HuH-7.5 (cell line): Measurements from ENCODE around the gene PPHLN1.
"Not testable (repeated sequence)": the region's sequence is repeated elsewhere in the genome, so short reads cannot be mapped to it uniquely, and the experiment has no call there.

Source experiments
- DNase-seq: peaks from one replicate; pipeline ENCODE4 v3.0.0; 2011; ENCODE audit warnings: low spot score

Gene PPHLN1

DNA sequence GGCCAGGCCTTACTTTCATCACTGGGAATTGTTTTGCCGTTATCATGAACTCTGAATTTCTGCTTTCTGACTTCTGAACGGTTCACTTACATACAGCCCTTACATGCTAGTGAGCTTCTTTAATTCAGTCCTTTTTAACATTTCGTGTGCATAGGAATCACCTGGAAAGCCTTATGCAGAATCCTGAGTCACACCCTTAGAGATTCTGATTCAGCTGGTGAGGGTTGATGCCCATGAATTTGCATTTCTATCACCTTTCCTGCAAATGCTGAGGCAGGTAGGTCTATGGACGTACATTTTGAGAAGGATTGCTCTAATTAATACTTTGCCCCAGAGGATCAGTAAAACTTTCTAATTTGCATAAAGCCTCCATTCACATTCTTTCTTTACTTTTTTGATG is 44.0 kb downstream of the PPHLN1 start:
- no peak for DNase-seq

DNA sequence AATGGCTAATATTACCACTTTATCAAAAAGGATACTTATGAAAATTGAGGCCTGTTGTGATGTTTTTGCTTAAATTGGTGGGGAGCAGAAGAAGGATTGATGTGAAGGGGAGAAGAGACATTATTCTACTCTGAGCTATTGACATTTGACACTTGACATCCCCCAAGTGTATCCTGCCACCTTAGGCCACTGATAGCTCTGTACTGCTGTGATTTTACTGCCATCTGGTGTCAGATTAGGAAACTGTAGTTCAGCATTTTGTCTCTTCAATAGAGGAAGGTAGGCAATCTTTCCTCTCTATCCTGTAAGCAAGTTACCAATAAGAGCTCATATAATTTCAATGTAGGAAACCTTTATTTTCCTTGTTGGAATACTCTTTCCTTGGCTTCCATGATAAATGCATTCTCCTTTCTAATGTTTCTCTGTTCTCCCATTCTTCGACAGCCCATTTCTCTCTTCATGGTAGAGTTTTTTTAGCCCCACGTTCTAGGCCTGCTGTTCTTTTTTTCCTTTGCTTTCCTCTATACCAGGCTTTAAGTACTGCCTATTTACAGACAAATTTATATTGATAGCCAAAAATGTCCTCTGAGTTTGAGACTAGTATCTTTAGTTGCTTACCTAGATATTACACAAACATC is 46.3 kb downstream of the PPHLN1 start:
- peak; percentile 31 for DNase-seq

DNA sequence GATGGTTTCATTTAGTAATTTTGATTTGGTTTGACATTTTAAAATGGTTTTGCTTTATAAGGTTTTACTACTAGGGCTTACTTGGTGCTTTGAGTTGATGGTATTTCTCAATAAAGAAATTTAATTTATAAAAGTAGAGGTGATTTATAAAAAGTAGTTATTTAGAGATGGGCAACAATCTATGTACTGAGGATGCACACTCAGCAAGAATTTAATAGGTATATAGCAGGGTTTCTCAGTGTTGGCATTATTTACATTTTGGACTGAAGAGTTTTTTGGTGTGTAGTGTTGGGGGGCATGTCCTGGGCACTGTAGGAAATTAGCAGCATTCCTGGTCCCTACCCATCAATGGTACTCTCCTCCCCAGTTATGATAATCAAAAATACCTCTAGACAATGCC is 47.7 kb downstream of the PPHLN1 start:
- no peak for DNase-seq

DNA sequence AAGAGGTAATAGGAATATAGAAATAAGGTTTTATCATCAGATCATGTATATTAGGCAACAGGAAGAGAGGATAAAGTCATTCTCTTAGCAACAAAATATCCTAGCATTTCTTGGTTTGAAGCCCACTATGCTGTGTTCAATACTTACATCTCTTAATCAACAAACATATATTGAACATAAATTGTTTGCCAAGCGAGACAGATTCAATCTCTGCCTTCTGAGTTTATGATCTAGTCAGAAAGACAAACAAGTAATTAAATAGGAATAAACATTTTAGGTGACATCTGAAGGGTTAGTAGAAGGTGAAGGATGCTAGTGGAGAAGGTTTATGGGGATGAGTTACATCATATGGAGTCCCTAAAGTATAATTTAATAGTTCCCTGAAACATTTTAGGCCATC is 54.8 kb downstream of the PPHLN1 start:
- no peak for DNase-seq

DNA sequence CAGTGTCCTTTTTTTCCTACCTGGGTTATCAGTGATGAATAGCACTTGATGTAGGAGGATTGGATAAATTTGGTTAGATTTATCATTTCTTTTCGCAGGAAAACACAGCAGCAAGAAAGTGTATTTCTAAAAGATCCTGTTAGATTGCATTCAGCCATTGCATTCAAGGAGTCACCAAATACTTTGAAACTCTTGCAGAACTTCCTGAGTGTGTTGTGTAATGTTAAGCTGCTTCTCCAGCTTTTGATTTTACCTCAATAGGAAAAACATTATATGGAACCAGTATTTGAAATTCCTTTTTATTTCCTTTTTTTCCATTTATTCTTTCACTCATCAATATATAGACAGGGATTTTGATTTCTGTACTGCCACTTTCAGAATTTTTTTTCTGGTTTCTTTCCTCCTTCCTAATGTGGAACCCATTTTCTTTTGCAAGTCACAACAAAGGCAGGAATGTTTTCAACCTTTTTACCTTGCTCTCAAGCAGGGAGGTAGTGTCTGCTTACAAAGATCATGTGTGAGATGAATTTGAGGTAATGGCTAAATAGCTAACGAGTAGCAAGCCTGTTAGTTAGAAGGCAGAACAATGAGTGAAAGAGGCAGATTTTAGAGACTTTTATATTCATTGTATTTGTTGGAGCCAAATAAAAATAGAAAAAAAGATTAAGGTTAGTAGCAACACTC is 56.2 kb downstream of the PPHLN1 start:
- no peak for DNase-seq

DNA sequence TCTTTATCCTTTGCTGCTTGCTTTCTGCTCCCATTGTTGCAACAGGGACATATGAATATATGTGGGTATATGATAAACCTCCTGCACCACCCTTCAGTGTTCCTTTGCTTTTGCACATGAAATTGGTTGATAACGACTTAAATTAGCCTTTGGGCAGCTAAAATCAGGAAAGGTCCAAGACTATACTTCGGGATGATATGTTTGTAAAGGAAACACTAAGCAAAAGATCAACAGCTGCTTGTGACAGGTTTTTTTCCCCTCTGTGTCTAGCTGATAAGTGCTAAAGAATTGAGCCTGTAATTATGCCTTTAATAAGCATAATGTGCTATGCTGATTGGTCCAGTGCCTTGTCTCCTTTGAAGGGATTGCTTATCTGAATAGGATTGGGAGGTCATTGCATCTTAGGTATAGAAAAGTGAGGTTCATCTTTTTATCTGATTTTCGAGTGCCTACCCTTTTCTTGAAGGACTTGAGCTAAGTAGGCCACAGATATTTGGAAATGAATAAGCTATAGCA is 59.4 kb downstream of the PPHLN1 start:
- no peak for DNase-seq

DNA sequence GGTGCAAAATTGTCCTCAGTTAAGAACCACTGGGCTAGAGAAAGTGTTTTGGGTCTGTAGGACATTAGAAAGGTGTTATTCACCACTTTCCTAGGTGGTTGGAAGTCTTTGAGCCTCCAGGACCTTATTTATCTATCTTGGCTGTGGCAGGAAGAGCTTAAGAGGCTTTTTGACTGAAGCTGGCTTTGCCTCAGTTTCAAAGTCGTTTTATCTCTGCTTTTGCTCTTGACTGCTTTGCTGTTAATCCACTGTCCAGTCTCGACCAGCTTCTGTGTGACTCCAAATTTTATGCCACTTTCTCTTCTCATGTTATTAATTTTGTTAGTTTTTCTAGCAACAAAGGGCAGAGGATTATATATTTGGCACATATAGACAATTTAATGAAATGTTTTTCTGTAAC is 60.3 kb downstream of the PPHLN1 start:
- no peak for DNase-seq

DNA sequence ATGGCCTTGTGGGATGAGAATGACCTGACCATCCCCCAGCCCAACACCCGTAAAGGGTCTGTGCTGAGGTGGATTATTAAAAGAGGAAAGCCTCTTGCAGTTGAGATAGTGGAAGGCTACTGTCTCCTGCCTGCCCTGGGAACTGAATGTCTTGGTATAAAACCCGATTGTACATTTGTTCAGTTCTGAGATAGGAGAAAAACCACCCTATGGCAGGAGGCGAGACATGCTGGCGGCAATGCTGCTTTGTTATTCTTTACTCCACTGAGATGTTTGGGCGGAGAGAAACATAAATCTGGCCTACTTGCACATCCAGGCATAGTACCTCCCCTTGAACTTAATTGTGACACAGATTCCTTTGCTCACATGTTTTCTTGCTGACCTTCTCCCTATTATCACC is 62.1 kb downstream of the PPHLN1 start:
- DNase-seq: not testable (repeated sequence)

DNA sequence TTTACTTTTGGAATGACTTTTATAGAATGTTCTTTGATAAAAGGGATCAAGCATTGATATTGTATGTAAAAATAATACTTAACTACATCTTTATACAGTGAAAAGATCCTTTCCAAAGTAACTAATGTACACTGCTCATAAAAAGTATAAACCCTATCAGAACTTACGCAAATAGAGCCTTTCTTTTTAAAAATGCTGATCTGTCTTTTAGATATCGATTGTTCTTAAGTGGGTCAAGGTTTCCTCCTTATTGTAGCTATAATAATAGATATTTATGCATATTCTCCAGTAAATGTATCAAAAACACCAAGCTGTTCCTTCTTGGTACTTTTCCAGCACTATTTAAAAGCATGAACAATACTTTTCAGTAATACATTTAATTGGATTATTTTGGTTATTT is 68.5 kb downstream of the PPHLN1 start:
- DNase-seq: no peak

DNA sequence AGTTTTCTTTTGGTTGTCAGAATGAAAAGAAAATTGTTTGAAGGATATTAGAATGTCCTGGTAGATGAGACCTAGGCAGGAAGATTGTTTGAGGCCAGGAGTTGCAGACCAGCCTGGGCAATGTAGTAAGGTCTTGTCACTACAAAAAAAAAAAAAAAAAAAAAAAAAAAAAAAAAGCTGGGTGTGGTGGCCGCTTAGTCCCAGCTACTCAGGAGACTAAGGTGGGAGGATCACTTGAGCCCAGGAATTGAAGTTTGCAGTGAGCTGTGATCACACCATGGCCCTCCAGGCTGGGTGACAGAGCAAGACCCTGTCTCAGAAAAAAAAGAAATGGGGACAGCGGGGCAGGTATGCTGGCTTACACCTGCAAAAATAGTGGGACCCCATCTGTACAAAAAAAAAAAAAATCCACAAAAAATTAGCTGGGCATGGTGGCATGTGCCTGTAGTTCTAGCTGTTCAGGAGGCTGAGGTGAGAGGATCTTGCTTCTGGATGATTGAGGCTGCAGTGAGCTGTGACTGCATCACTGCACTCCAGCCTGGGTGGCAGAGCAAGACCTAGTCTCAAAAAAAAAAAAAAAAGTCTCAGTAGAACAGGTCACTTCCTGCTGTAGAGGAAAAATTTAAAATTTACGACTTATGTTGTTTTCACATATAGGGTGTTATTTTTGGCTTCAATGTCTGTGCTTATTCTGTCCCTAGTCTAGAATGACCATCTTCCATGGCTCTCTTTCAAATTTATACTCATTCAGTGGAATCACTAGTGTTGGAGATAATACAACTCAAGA is 70.7 kb downstream of the PPHLN1 start:
- no peak for DNase-seq

DNA sequence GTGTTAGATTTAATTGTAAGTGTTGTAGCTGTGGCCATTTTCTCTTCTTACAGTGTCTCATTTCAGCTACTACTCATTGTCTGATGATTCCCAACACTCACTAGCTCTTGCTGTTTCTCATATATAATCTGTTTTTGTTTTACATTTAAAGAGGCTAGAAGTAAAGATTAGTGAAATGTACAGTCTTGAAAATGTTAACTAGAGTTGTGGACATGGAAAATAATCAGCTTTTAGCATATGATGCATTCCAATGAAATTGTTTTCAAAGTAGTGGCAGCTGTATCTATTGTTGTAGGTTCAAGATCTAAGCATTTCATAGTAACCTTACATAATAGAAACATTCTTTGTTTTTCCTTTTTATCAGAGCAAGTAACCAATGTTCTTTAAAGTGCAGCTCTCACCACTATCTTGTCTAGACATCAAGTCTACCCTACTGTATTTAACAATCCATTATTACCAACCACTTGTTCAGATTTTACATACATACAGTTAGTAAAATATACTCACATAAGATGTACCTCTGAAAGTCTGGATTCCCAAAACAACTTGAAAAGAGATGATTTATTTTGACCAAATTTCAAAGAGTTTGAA is 76.9 kb downstream of the PPHLN1 start:
- DNase-seq: no peak

DNA sequence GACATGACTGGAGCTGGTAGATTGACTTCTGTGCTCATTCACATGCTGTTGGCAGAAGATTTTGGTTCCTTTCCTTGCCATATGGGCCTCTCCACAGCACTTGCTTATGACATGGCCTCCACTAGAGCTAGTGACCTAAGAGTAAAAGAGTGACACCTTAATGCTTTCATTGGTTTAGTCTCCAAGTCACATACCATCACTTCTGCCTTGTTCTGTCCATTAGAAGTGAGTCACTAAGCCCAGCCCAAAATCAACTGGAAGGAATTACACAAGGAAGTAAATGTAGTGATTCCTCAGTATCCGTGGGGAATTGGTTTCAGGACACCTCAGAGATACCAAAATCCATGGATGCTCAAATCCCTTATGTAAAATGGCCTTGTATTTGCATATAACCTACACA is 81.3 kb downstream of the PPHLN1 start:
- DNase-seq: no peak

DNA sequence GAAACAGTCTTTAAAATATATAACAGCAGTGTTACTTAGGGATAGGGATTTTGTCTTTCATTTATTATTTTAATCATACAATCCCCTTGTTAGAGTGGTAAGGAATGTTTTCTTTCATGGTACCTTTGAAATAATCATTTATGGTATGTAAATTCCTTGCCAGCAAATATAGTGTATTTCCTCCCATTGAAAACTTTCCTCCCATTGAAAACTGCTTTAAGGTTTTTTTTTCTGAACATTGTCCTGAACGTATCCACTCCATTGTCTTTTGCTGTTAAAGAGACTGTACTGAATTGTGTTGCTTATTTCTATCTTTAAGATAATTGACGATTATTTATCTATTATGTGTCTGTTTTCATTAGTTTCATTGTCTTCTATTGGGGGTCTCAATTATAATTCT is 83.5 kb downstream of the PPHLN1 start:
- DNase-seq: no peak

DNA sequence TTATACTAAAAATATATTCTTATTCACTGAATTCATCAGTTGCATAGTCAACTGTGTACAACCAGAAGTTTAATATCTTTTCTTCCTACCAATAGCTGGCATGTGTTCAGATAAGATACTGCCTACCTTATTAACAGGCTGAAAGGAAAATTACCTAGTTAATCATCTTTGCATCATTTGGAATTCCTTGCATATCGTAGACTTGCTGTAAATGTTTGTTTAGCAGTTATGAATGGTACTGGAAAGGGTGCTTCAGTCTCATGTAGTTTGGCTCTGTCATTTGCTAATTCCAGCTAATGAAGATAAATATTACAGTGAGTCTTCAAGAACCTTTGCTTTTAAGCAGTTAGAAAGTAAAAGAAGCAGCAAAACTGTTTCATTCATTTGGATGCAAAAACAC is 84.4 kb downstream of the PPHLN1 start:
- no peak for DNase-seq

DNA sequence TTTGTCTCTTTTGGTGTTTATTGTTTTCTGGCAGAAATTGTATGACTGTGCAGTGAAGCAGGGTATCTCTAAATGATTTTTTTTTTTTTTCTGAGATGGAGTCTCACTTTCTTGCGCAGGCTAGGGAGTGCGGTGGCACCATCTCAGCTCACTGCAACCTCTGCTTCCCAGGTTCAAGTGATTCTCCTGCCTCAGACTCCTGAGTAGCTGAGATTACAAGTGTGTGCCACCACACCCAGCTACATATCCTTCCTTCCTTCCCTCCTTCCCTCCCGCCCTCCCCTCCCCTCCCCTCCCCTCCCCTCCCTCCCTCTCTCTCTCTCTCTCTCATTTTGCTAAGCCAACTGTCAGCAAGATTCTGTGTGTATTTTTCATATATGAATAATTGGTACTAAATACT is 94.4 kb downstream of the PPHLN1 start:
- DNase-seq: no peak

DNA sequence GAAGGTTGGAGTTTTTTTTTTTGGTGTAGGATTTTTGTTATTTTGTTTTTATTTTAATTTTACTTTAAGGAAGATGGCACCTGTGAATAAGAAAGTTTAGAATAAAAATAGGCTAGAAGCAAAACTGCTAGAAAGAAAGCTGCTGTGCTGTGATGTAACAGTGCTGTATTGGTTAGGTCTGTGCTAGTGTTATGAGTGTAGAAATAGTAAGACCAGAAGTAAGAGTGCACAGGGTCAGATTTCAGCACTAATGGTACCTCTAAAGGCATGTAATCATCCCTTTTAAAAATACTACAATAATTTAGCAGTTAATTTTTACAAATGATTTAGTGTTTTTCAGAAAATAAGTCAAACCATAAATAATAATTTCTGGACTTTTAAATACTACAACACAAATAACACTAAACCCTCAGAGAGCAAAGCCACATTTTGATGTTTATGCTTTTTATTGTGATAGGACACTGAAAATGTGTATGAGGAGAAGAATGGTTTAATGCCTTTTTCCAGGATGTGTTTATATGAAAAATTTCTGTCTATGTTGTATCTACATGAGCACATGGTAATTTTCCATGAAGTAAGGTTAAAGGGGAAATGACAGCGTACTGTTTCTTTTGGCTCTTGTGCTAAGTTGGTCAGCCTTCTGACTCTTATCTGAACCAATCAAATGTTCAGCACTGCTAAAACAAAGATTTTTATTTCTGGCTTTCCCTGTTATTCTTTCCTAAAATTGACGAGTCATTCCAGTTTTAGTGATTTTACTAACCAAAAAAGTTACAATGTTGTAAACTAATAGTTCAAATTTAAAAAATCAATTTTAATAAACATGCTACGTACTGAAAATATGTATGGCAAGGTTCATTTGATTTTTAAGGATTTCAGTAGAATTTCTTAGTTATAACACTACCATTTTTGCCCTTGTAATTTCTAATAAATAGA is 96.1 kb downstream of the PPHLN1 start:
- no peak for DNase-seq

DNA sequence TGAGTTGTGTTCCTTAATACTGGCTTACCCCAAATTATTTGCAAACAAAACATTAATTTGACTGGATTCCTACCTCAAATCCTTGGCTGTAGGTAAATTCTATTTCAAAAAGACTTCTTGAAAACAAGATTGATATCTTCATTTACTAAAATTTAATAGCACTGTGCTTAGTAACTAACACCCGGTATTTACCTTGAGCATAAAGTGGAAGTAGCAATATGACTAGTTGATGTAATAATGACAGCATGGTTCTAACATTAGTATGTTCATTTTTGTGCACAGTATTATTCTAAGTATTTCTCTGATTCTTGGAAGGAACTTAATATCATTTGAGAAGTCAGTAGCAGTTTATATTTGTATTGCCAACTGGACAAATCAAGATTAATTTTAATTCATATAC is 96.8 kb downstream of the PPHLN1 start:
- DNase-seq: no peak

DNA sequence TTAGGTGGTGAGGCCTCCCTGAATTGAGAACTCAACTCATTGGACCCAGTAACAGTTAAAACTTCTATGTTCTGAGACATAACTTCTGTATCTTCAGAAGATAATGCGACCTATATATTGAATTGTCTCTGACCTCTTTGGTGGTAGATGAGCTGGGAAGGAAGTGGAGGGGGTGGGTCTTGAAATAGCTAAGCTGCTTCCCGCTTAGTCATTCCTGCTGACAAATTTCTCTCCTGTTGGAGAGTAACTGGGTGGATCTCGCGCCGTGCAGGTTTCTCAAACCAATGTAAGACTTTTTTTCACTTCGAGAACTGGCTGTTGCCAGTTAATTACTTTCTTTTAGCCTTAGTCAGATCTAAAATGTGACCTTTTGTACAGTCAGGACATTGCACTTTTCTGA is 100.8 kb downstream of the PPHLN1 start:
- DNase-seq: no peak

DNA sequence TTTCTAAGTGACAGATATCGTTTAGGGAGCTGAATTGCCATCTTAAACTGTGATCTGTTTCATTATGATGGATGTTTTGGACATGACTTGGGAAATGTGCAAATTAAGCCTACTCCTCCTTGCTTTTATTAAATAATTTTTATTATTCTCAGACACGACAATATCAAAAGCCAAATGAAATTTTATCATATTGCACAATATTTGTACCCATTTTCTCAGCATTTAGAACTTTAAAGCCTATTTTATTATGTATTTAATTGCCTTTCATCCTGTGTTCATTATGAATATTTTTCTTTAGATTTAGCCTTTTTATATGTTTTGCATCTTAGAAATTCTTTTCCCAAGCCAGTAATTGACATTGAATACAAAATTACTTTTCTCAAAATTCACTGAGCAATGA is 102.9 kb downstream of the PPHLN1 start:
- no peak for DNase-seq

DNA sequence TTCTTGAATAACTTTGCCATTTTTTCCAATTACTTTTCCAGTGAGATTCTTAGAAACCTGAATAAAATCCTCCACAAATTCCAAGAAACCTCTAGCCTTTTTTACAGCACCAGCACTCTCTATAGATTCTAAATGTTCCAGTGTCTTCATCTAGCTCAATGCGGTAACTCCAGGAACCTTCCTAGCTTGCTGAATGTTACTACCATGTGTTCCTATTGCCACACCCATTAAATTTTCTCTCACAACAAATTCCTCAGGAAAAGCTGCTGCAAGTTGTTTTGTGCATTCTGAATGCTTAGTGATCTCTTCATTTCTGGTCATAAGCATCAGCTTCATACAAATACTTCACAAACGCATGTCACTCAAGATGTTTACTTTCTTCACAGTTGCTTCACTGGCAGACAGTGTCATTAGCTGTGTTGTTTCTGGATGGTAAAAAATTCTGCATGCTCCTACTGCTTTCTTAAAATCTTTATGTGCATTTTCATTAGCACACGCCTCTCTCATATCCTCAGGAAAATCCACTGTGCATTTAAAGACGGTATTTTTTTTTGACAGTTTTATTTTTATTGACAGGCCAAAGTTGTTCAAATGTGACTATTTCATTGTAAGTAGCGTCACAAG is 106.7 kb downstream of the PPHLN1 start:
- no peak for DNase-seq

DNA sequence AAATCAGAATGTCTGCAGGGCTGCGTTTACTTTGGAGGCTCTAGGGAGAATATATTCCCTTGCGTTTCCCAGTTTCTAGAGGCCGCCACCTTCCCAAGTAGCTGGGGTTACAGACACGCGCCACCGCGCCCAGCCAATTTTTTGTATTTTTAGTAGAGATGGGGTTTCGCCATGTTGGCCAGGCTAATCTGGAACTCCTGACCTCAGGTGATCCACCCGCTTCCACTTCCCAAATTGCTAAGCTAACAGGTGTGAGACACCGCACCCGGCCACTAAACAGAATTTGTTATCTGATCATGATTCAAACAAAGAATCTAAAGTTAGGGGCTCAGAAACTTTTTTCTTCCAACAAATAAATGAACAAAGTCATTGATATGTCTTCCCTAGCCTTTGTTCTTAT is 114.6 kb downstream of the PPHLN1 start:
- no peak for DNase-seq
